HG03066 (cell line): Measurements from ENCODE around the gene ZMIZ1.

Experiments
- ATAC-seq: cut with Tn5 transposase; IDR thresholded peaks from one replicate; pipeline ENCODE4 v1.9.1; 2021; ENCODE audit warnings: low read depth; ENCODE audit not compliant: unreplicated experiment

ZMIZ1 gene

GRCh38 chr10:79357180-79357579, 288.4 kb downstream of the ZMIZ1 start:
- ATAC-seq, result no peak

- no peak for ATAC-seq
Measured at GRCh38 chr10:79358811-79359210, 290.0 kb downstream of the ZMIZ1 start.

GRCh38 chr10:79359816-79360498, 291.2 kb downstream of the ZMIZ1 start:
- no peak for ATAC-seq

GRCh38 chr10:79360499-79361342, 292.0 kb downstream of the ZMIZ1 start:
- ATAC-seq, result no peak

- ATAC-seq, result no peak
Measured at GRCh38 chr10:79361726-79362397, 293.1 kb downstream of the ZMIZ1 start.
